Activated CD8-positive, alpha-beta memory T cell treated with anti-CD3 and anti-CD28 coated beads for 48 hours (primary cell): ENCODE results near the gene CCT8L2.
"Not testable (repeated sequence)": the region's sequence is repeated elsewhere in the genome, so short reads cannot be mapped to it uniquely, and the experiment has no call there.

Experiments used
- DNase-seq, 3 experiments: peaks; one replicate each; pipeline ENCODE4 v3.0.0-alpha.2; 2020; ENCODE audit warnings: low read depth in 2 of 3, low spot score in 2 of 3

CCT8L2 gene

GRCh38 chr22:16595251-16595650 is 2.6 kb upstream of the CCT8L2 start:
- DNase-seq: not testable (repeated sequence)

- no peak for DNase-seq
Observed at GRCh38 chr22:16594026-16594425, 1.4 kb upstream of the CCT8L2 start.

GRCh38 chr22:16592231-16592630 is 379 bp downstream of the CCT8L2 start:
- not testable (repeated sequence) for DNase-seq

DNA sequence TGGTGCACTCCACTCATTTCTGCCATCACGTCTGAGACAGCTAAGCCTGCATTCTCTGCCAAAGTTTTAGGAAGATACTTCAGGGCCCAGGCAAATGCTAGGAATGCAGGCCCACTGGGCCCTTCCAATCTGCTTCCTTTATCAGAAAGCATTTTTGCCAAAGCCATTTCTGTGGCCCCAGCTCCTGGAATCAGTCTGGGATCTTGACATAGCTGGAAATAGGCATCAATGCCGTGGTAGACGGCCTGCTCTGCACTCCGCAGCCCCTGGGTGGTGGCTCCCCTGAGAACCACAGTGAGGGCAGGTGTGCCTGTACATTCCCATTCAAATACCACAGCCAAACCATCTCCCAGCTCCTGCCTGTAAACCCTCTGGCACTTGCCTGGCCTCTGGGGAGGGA is 1.5 kb downstream of the CCT8L2 start:
- DNase-seq: not testable (repeated sequence)

GRCh38 chr22:16586991-16587390 is 5.6 kb downstream of the CCT8L2 start:
- no peak for DNase-seq

DNA sequence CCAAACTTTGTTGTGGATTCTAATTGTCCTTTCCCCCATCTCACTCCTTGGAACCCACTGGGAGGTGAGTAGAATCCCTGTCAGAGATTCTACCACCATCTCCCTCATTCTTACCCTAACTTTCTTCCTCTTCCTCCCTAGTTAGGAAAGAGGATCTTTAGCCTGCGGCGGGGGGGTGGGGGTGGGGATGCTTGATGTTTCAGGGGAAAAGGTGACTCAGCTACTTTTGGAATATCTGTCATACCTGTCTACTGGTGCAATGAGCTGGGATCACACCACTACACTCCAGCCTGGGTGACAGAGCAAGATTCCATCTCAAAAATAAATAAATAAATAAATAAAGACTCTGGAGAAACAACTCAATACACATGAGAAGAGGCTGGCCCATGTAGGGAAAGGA is 6.4 kb downstream of the CCT8L2 start:
- DNase-seq: no peak

DNA sequence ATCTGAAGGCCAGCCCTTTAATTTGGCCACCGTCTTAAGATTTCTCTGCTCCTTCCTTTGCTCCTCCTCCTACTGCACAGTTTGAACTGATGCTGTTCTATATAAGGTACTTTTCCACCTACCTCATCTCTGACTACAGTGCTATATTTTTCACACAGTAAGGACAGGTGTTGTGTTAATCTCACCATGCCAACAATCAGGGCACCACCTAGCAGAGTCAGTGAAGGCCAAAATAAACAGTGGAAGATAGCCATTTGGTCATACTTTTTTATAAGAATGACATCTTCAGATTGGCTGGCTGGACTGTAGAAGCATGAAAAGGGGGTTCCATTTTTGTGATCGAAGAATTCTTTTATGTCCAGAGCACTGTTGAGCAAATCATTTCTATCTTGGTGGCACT is 11.7 kb downstream of the CCT8L2 start:
- not testable (repeated sequence) for DNase-seq

GRCh38 chr22:16569240-16569834 is 23.3 kb downstream of the CCT8L2 start:
- not testable (repeated sequence) for DNase-seq

GRCh38 chr22:16568425-16568758 is 24.2 kb downstream of the CCT8L2 start:
- no peak for DNase-seq

DNA sequence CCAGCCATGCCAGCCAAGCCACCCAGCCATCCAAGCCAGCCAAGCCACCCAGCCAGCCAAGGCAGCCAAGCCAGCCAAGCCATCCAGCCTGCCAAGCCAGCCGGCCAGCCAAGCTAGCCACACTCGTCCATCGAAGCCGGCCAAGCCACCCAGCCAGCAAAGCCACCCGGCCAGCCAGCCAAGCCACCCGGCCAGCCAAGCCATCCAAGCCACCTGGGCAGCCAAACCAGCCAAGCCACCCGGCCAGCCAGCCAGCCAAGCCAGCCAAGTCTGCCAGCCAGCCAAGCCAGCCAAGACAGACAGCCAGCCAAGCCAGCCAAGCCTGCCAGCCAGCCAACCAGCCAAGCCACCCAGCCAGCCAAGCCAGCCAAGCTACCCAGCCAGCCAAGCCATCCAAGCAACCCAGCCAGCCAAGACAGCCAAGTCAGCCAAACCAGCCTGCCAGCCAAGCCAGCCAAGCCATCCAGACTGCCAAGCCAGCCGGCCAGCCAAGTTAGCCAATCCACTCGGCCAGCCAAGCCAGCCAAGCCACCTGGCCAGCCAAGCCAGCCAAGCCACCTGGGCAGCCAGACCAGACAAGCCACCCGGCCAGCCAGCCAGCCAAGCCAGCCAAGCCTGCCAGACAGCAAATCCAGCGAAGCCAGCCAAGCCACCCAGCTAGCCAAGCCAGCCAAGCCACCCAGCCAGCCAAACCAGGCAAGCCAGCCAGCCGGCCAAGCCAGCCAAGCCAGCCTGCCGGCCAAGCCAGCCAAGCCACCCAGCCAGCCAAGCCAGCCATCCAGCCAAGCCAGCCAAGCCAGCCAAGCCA is 24.8 kb downstream of the CCT8L2 start:
- not testable (repeated sequence) for DNase-seq

DNA sequence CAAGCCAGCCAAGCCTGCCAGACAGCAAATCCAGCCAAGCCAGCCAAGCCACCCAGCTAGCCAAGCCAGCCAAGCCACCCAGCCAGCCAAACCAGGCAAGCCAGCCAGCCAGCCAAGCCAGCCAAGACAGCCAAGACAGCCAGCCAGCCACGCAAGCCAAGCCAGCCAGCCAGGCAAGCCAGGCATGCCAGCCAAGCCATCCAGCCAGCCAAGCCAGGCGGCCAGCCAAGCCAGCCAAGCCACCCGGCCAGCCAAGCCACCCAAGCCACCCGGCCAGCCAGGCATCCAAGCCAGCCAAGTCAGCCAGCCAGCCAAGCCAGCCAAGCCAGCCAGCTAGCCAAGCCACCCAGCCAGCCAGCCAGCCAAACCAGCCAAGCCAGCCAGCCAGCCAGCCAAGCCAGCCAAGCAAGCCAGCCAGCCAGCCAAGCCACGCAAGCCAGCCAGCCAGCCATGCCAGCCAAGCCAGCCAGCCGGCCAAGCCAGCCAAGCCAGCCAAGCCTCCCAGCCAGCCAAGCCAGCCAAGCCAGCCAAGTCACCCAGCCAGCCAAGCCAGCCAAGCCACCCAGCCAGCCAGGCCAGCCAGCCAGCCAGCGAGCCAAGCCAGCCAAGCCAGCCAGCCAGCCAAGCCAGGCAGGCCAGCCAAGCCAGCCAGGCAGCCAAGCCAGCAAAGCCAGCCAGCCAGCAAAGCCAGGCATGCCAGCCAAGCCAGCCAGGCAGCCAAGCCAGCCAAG is 26.0 kb downstream of the CCT8L2 start:
- DNase-seq: not testable (repeated sequence)

DNA sequence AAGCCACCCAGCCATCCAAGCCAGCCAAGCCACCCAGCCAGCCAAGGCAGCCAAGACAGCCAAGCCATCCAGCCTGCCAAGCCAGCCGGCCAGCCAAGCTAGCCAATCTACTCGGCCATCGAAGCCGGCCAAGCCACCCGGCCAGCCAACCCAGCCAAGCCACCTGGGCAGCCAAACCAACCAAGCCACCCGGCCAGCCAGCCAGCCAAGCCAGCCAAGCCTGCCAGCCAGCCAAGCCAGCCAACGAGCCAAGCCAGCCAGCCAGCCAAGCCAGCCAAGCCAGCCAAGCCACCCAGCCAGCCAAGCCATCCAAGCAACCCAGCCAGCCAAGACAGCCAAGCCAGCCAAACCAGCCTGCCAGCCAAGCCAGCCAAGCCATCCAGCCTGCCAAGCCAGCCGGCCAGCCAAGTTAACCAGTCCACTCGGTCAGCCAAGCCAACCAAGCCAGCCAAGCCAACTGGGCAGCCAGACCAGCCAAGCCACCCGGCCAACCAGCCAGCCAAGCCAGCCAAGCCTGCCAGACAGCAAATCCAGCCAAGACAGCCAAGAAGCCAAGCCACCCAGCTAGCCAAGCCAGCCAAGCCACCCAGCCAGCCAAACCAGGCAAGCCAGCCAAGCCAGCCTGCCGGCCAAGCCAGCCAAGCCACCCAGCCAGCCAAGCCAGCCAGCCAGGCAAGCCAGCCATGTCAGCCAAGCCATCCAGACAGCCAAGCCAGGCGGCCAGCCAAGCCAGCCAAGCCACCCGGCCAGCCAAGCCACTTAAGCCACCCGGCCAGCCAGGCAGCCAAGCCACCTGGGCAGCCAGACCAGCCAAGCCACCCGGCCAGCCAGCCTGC is 26.8 kb downstream of the CCT8L2 start:
- DNase-seq: not testable (repeated sequence)

DNA sequence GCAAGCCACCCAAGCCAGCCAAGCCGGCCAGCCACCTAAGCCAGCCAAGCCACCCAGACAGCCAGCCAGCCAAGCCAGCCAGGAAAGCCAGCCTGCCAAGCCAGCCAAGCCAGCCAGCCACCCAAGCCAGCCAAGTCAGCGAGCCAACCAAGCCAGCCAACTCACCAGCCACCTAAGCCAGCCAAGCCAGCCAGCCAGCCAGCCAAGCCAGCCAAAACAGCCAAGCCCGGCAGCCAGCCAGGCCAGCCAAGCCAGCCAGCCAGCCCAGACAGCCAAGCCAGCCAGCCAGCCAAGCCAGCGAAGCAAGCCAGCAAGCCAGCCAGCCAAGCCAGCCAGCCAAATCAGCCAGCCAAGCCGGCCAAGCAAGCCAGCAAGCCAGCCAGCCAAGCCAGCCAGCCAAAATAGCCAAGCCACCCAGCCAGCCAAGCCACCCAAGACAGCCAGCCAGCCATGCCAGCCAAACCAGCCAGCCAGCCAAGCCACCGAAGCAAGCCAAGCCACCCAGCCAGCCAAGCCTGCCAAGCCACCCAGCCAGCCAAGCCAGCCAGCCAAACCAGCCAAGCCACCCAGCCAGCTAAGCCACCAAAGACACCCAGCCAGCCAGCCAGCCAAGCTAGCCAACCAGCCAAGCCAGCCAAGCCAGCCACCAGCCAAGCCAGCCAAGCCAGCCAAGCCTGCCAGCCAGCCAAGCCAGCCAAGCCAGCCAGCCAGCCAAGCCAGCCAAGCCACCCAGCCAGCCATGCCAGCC is 27.6 kb downstream of the CCT8L2 start:
- not testable (repeated sequence) for DNase-seq

GRCh38 chr22:16563555-16564520 is 28.8 kb downstream of the CCT8L2 start:
- no peak for DNase-seq

- no peak for DNase-seq
Observed at GRCh38 chr22:16562711-16563554, 29.7 kb downstream of the CCT8L2 start.

GRCh38 chr22:16561093-16561658 is 31.4 kb downstream of the CCT8L2 start:
- not testable (repeated sequence) for DNase-seq

GRCh38 chr22:16560651-16561050 is 32.0 kb downstream of the CCT8L2 start:
- not testable (repeated sequence) for DNase-seq

GRCh38 chr22:16559996-16560395 is 32.6 kb downstream of the CCT8L2 start:
- DNase-seq: not testable (repeated sequence)
